Measurements from ENCODE around the gene CHGA. TPM values are rescaled to one million over a fixed set of nuclear protein-coding genes. Genes with fewer than 3 reads are reported as not detected.

CHGA gene
- total RNA-seq, 1 donor from 2014 or later, result not detected

- Histone ChIP-seq H3K27ac (no peak overlapping the region), H3K4me1 (peaks cover 4% of the 10 kb centered on the region), H3K36me3 (peaks cover 42% of the 10 kb centered on the region), H3K27me3 (no peaks in the 10 kb centered on the region), H3K4me3 (no peak overlapping the region), H3K9me3 (no peaks in the 10 kb centered on the region)
- DNase-seq (no peak), ATAC-seq (no peak)
- TF ChIP-seq CTCF (IDR thresholded peaks at IDR 0.05), result no peak
- intact Hi-C loops (cut with DNase I), result loop anchor here (10.0 kb wide), 1 partner anchor 176 kb away; no protein-coding TSS in a partner anchor
These were observed 35.6 kb downstream of the CHGA start for GRCh38 chr14:92958373-92959188.

GRCh38 chr14:92959189-92959531 lies 36.2 kb downstream of the CHGA start:
- intact Hi-C loops (cut with DNase I), result loop anchor here (10.0 kb wide), 1 partner anchor 176 kb away; no protein-coding TSS in a partner anchor
- no peak for TF ChIP-seq CTCF (IDR thresholded peaks at IDR 0.05)
- H3K4me3 ChIP-seq, result no peak overlapping the region
- peaks cover 42% of the 10 kb centered on the region for H3K36me3 ChIP-seq
- H3K9me3 ChIP-seq, result no peaks in the 10 kb centered on the region
- DNase-seq (no peak), ATAC-seq (no peak)
- peaks cover 10% of the 10 kb centered on the region for H3K4me1 ChIP-seq
- H3K27ac ChIP-seq, result no peak overlapping the region
- H3K27me3 ChIP-seq, result no peaks in the 10 kb centered on the region

GRCh38 chr14:92959761-92960680 lies 37.1 kb downstream of the CHGA start:
- intact Hi-C loops (cut with DNase I), result loop anchor here (10.0 kb wide), 1 partner anchor 175 kb away; no protein-coding TSS in a partner anchor
- peaks cover 42% of the 10 kb centered on the region for H3K36me3 ChIP-seq

GRCh38 chr14:92960706-92961566 lies 38.0 kb downstream of the CHGA start:
- Histone ChIP-seq H3K27ac (no peak overlapping the region), H3K27me3 (no peaks in the 10 kb centered on the region), H3K9me3 (no peaks in the 10 kb centered on the region), H3K4me1 (peaks cover 21% of the 10 kb centered on the region), H3K36me3 (peaks cover 36% of the 10 kb centered on the region), H3K4me3 (no peak overlapping the region)
- intact Hi-C loops (cut with DNase I), result no loop called here
- DNase-seq (no peak), ATAC-seq (no peak)
- no peak for TF ChIP-seq CTCF (IDR thresholded peaks at IDR 0.05)

More at GRCh38 chr14:92959761-92960680, 37.1 kb downstream of the CHGA start:
- Histone ChIP-seq H3K4me3 (no peak overlapping the region), H3K4me1 (peaks cover 19% of the 10 kb centered on the region), H3K27me3 (no peaks in the 10 kb centered on the region), H3K27ac (no peak overlapping the region), H3K9me3 (no peaks in the 10 kb centered on the region)
- ATAC-seq, result no peak
- no peak for DNase-seq
- TF ChIP-seq CTCF (IDR thresholded peaks at IDR 0.05), result no peak

- DNase-seq, result no peak
- no peak for TF ChIP-seq CTCF (IDR thresholded peaks at IDR 0.05)
These were observed 38.6 kb downstream of the CHGA start for GRCh38 chr14:92961567-92961855.

More at GRCh38 chr14:92961567-92961855, 38.6 kb downstream of the CHGA start:
- Histone ChIP-seq H3K9me3 (no peaks in the 10 kb centered on the region), H3K4me3 (no peak overlapping the region), H3K36me3 (peaks cover 30% of the 10 kb centered on the region), H3K27me3 (no peaks in the 10 kb centered on the region), H3K4me1 (peaks cover 21% of the 10 kb centered on the region), H3K27ac (no peak overlapping the region)
- intact Hi-C loops (cut with DNase I), result no loop called here
- ATAC-seq, result no peak
